Skeletal muscle satellite cell (primary cell): ENCODE results near the gene LCNL1.

ENCODE experiments used
- H3K27me3 ChIP-seq: 2 replicates; pipeline ENCODE4 v1.7.0; 2013; ENCODE audit warnings: low read length; ENCODE audit not compliant: control insufficient read depth, insufficient read depth
- H3K36me3 ChIP-seq: 2 replicates; pipeline ENCODE4 v1.7.0; 2013; ENCODE audit warnings: mild to moderate bottlenecking, control low read depth, low read length; ENCODE audit not compliant: insufficient read depth
- H3K4me1 ChIP-seq: 2 replicates; pipeline ENCODE4 v1.7.0; 2013; ENCODE audit warnings: low read length; ENCODE audit not compliant: control insufficient read depth, insufficient read depth
- H3K4me2 ChIP-seq: 2 replicates; pipeline ENCODE4 v1.7.0; 2013; ENCODE audit warnings: mild to moderate bottlenecking, low read length
- H3K4me3 ChIP-seq: 2 replicates; pipeline ENCODE4 v1.7.0; 2013; ENCODE audit warnings: low read length
- H3K9ac ChIP-seq: 2 replicates; pipeline ENCODE4 v1.7.0; 2013; ENCODE audit warnings: mild to moderate bottlenecking, low read depth, low read length, moderate library complexity
- H3K9me3 ChIP-seq: replicated peaks from 2 replicates; pipeline ENCODE4 v1.7.0; 2013; ENCODE audit warnings: mild to moderate bottlenecking, control low read depth, low read length

LCNL1 gene

DNA sequence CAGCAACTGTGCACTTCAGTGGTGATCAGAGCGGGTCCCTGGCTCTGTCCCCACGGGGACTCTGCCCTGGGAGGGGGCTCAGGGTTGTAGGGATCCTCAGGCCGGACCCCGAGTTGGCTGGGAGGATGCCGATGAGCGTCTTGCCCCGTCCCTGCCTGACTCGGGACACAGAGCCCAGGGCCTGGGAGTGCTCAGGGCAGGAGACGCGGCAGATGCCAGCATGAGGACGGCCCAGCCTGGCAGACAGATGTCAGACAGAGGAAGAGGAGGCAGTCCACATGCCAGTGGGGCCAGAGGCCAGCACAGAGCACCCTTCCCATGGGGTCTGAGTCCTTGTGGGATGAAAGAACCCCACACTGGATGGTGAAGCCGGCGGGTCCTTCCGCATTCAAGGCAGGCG lies 19.5 kb upstream of the LCNL1 start:
- Histone ChIP-seq H3K4me1 (no peaks in the 10 kb centered on the region), H3K36me3 (no peaks in the 10 kb centered on the region)

DNA sequence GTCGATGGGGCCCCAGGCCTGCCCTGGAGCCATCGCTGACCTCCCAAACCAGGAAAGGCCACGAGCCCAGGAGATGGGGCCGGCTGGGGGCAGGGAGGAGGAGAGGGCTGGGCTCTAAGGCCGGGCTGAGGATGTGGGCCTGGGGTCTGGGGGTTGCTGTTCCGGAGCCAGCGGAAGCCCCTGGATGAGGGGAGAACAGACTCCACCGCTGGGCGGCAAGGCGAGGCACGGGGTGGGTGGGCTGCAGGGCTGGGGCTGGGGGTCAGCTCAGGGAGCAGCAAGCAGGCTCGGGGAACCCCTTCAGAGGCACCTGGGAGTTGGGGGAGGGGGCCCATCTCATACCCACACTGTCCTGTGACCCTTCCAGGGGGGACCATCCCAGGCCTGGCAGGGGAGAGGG lies 19.0 kb upstream of the LCNL1 start:
- Histone ChIP-seq H3K36me3 (no peaks in the 10 kb centered on the region), H3K27me3 (peaks cover 11% of the 10 kb centered on the region), H3K4me2 (no peak overlapping the region), H3K9ac (no peak overlapping the region), H3K9me3 (no peaks in the 10 kb centered on the region), H3K4me3 (no peak overlapping the region), H3K4me1 (no peaks in the 10 kb centered on the region)

More for the DNA sequence above, 19.5 kb upstream of the LCNL1 start:
- H3K9me3 ChIP-seq = no peaks in the 10 kb centered on the region
- no peak overlapping the region for H3K4me2 ChIP-seq
- no peak overlapping the region for H3K9ac ChIP-seq
- H3K27me3 ChIP-seq = peaks cover 12% of the 10 kb centered on the region
- H3K4me3 ChIP-seq = no peak overlapping the region

DNA sequence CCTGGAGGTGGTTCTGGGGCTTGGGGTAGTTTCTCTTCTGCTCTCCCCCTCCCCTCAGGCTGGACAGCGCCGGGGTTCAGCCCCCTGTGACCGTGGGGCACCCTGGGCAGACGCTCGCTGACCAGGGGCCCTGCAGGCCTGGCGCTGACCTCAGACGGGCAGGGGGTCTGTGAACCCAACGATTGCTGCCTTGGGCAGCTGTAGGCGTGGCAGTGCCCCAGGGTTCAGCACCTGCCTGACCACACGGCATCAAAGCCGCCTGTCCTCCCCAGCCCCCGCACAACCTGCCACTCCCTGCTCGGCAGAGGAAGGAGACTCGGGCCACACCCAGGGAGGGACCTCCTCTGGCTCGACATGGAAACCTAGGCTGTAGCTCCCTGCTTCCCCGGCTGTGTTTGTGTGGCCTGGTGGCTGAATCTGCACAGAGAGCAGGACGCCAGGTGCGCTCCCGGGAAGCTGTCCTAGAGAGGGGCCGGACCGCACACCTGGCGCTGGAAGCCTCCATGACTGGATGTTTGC lies 18.6 kb upstream of the LCNL1 start:
- no peak overlapping the region for H3K4me3 ChIP-seq
- peaks cover 11% of the 10 kb centered on the region for H3K27me3 ChIP-seq
- no peaks in the 10 kb centered on the region for H3K36me3 ChIP-seq
- H3K4me1 ChIP-seq = no peaks in the 10 kb centered on the region
- no peak overlapping the region for H3K4me2 ChIP-seq
- H3K9me3 ChIP-seq = no peaks in the 10 kb centered on the region
- H3K9ac ChIP-seq = no peak overlapping the region

DNA sequence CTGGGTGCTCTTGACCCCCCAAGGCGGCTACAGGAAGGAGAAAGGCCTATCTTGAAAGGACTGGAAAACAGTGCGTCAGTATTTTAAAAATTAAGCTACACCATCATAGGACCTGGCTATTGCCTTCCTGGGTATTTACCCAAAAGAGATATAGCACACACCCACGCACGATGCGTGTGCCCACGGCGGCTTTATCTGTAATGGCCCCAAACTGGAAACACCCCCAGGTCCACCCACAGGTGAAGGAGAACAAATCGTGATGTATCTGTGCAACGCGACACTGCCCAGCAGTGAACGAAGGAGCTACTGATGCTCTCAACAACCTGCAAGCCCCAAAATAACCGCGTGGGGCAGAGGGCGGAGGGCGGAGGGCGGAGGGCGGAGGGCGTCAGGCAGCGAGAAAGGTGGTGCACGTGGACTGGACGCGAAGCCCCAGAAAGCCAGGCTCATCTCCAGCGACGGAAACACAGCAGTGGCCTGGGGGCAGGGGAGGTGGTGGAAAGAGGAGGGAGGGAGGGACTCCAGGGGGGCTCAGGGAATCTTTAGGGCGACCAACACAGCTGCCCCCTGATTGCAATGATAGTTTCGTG lies 17.9 kb upstream of the LCNL1 start:
- H3K4me2 ChIP-seq = no peak overlapping the region
- no peak overlapping the region for H3K4me3 ChIP-seq
- no peak overlapping the region for H3K9ac ChIP-seq
- peaks cover 11% of the 10 kb centered on the region for H3K27me3 ChIP-seq
- no peaks in the 10 kb centered on the region for H3K4me1 ChIP-seq
- no peaks in the 10 kb centered on the region for H3K36me3 ChIP-seq
- H3K9me3 ChIP-seq = no peaks in the 10 kb centered on the region

DNA sequence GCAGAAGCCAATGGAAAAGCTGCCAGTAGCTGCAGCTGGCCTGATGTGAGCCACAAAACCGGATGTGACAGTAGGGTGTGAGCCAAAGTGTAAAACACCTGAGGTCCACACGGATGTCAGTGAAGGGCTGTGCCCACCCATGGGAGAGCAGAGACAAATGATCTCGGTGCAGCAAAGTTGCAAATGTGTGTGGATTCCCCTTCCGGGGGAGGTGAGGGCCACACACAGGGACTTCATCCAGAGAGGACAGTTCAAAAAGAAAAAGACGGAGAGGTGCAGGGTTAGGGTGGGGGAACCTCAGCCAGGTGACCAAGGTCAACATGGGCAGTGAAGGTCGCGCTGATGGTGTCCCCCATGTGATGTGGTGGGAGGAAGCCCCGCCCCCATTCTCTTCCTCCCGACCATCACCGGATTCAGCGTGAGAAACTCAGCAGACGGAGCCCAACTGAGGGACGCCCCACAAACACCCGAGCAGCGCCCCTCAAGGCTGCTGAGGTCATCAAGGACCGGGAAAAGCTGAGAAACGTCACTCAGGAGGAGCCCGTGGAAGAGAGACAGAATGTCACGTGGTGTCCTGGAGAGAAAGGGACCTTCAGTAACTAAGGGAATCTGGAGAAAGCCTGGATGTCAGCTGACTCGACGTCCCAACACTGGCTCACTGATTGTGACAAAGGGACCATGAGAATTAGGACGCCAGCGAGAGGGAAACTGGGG lies 16.9 kb upstream of the LCNL1 start:
- H3K4me1 ChIP-seq = no peaks in the 10 kb centered on the region
- no peak overlapping the region for H3K9ac ChIP-seq
- no peak overlapping the region for H3K4me3 ChIP-seq
- H3K9me3 ChIP-seq = no peaks in the 10 kb centered on the region
- H3K4me2 ChIP-seq = peak overlapping the region; percentile 12
- H3K36me3 ChIP-seq = no peaks in the 10 kb centered on the region
- peaks cover 11% of the 10 kb centered on the region for H3K27me3 ChIP-seq

DNA sequence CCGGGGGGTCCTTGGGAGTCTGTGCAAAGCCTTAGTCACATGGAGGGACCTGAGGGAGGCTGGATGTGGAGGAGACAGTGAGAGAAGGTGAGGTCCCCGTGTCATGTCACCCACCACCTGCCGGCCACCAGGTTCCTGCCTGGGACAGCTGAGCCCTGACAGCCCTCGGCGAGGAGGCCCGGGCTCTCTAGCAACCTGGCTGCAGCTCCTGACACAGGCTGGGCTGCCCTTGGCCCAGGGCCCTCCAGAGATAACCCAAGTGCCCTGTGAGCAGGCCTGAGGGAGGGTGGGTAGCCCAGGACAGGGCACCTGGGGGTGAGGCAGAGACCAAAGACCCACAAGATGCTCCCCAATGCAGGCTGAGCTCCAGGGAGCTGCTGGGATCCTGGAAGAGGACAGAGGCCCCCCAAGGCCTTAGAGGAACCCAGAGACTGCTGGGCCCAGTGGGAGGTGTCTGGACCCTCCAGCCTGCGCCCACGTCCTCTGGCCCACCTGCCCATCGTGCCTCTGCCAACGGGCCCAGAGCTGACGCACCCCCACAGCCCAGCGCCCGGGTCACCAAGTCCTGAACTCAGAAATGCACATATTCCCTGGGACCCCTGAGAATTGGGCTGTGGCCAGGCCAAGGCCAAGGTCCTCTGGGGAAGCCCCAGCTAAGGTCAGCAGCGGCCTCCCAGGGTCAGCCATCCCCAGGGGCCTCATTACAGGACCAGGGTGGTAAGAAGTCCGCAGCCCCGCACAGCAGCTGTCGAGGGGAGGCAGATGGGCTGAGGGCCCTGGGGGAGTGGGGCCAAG lies 14.3 kb upstream of the LCNL1 start:
- Histone ChIP-seq H3K9me3 (no peaks in the 10 kb centered on the region), H3K36me3 (no peaks in the 10 kb centered on the region), H3K4me3 (no peak overlapping the region), H3K9ac (no peak overlapping the region), H3K4me1 (no peaks in the 10 kb centered on the region), H3K27me3 (peaks cover 8% of the 10 kb centered on the region), H3K4me2 (no peak overlapping the region)

DNA sequence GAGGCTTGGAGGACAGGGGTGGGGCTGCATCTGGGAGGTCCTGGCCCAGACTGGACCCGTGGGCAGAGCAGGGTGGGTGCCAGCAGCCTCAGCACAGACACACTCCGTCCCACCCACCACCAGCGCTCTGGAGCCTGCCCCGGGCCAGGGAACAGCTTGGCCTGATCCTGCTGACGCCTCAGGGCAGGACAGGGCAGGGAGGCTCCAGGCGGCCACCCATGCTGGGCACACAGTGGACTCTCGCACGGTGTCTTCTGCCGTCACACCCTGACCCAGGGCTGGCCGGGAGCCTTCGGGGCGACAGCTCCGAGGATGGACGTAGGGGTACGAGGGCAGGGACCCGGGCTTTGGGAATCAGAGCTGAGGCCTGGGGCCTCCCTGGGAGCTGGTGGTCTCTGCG lies 13.6 kb upstream of the LCNL1 start:
- Histone ChIP-seq H3K4me1 (no peaks in the 10 kb centered on the region), H3K27me3 (peaks cover 8% of the 10 kb centered on the region), H3K4me3 (no peak overlapping the region), H3K9me3 (no peaks in the 10 kb centered on the region), H3K4me2 (no peak overlapping the region), H3K9ac (no peak overlapping the region), H3K36me3 (no peaks in the 10 kb centered on the region)

DNA sequence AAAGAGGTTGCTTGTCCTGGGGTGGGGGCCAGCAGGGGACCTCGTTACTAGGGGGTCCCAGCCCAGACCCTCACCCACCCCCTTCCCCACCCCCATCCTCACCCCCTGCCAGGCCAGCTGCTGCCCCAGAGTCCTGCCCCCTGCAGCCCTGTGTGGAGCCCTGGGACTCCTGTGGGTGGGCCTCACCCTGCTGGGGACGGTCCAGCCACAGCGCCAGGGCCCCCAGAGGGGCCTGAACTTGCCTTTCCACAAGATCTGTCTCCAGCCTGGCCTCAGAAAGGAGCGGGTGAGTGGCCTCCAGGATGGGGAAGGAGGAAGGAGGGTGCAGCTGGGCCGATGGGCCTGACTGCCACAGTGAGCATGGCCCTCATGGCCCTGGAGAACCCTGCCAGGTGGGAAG lies 13.0 kb upstream of the LCNL1 start:
- Histone ChIP-seq H3K4me1 (no peaks in the 10 kb centered on the region), H3K9me3 (no peaks in the 10 kb centered on the region), H3K27me3 (peaks cover 8% of the 10 kb centered on the region), H3K36me3 (no peaks in the 10 kb centered on the region), H3K4me3 (no peak overlapping the region), H3K4me2 (no peak overlapping the region), H3K9ac (no peak overlapping the region)

DNA sequence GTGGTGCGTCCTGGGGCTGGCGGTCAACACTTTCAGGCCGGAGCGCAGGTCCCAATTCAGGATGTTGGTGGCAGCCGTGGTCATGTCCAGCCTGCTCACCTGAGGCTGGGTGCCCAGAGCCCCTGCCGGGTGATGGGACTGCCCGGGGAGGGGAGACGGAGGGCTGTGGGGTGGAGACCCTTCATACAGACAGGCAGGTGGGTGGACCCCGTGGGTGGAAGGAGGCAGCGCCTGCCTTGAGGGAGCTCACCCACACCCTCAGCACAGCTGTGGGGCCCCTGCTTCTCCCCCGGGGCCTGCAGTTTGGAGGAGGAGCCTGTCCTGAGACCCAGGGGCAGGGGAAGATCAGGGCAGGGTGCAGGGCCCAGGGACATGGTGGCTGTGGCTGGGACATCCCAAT lies 12.4 kb upstream of the LCNL1 start:
- Histone ChIP-seq H3K4me1 (peaks cover 6% of the 10 kb centered on the region), H3K9me3 (no peaks in the 10 kb centered on the region), H3K4me3 (no peak overlapping the region), H3K9ac (no peak overlapping the region), H3K27me3 (peaks cover 8% of the 10 kb centered on the region), H3K36me3 (no peaks in the 10 kb centered on the region), H3K4me2 (no peak overlapping the region)

DNA sequence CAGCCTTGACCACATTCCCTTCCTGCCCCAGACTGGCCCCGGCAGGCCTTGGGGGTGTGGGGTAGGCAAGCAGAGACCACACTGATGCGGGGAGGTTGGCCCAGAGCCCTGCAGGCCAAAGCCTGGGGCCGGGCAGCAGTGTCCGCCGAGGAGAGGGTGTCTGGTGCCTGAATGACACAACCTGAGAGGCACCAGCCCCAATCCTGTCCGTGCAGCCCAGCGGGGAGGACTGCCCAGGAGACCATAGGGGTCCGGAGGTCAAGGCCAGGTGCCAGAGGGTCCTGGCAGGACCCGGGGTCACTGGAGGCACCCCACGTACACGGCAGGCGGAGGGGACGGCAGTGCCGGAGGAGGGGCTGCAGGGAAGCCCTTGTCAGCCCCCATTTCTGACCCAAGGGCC lies 11.0 kb upstream of the LCNL1 start:
- Histone ChIP-seq H3K9ac (no peak overlapping the region), H3K27me3 (no peaks in the 10 kb centered on the region), H3K36me3 (no peaks in the 10 kb centered on the region), H3K4me2 (no peak overlapping the region), H3K9me3 (no peaks in the 10 kb centered on the region), H3K4me3 (no peak overlapping the region), H3K4me1 (peaks cover 16% of the 10 kb centered on the region)

DNA sequence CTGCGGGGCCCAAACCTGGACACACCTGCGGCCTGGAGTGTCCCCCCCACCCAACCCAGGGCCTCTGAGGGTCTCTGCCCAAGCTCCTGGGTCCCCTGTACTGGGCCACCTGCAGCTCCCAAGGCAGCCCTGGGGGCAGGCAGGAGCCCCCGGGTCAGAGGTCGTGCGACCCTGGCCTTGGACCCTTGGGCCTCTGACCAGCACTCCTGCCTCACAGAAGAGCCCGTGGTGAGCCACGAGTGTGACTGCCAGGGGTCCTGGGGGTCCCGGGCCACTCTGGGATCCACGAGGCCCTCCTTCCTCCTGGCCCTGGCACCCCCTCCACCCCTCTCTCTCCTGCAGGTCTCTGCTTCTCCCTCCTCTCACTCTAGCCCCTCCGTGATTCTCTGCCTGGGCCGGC lies 10.5 kb upstream of the LCNL1 start:
- Histone ChIP-seq H3K4me3 (no peak overlapping the region), H3K9ac (no peak overlapping the region), H3K9me3 (no peaks in the 10 kb centered on the region), H3K27me3 (no peaks in the 10 kb centered on the region), H3K36me3 (no peaks in the 10 kb centered on the region), H3K4me2 (no peak overlapping the region), H3K4me1 (peaks cover 22% of the 10 kb centered on the region)
